Prostate gland (tissue), 2 donors: ENCODE results near the gene CDC6.

Source experiments
- CTCF ChIP-seq, 4 experiments: fragments of 200-600 bp in 2 of 4; fragments of 450-650 bp in 2 of 4; sonication (generic) in 2 of 4; IDR thresholded peaks; 1 replicate in 3 of 4; 2 replicates in 1 of 4; pipeline ENCODE4 v1.5.1; 2016 to 2019; ENCODE audit warnings: antibody characterized with exemption in 4 of 4, mild to moderate bottlenecking in 2 of 4, moderate library complexity in 2 of 4
- POLR2A ChIP-seq: fragments of 450-650 bp; IDR thresholded peaks from one replicate; pipeline ENCODE4 v1.6.1; 2016; ENCODE audit warnings: antibody characterized with exemption, mild to moderate bottlenecking

GRCh38 chr17:40326014-40326831 is 38.5 kb downstream of the CDC6 start:
- TF ChIP-seq CTCF (IDR thresholded peaks at IDR 0.05) (no peak), POLR2A (no peak)
